ENCODE measurements around the gene CDK10.
A peak's percentile ranks its signal among the peaks of the same experiment; 100 is the strongest.
"Not testable (repeated sequence)": the region's sequence is repeated elsewhere in the genome, so short reads cannot be mapped to it uniquely, and the experiment has no call there.

The CDK10 gene

GRCh38 chr16:89667633-89668032 is 18.9 kb upstream of the CDK10 start:
- no peak for DNase-seq (ENCODE audit: low spot score)

DNA sequence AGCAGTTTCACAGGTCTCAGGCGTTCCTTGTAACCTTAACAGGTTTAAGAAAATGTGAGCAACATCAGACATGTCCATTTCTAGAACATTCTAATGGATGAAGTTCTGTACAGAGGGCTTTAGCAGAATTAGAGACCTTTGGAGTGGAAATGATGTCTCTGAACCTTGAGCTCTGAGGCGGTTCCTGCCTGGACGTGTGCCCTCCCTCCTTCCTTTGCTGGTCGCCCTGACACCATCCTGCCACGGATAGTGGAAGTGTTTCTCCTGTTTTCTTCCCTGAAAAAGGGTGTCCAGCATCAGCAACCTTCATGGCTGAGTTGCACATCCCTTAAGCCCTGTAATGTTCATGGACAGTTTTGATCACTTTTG is 17.7 kb upstream of the CDK10 start:
- DNase-seq (ENCODE audit: low spot score): no peak

GRCh38 chr16:89669755-89670154 is 16.7 kb upstream of the CDK10 start:
- DNase-seq (ENCODE audit: low spot score): no peak

GRCh38 chr16:89670496-89671431 is 15.7 kb upstream of the CDK10 start:
- DNase-seq (ENCODE audit: low spot score): no peak

- DNase-seq (ENCODE audit: low spot score): not testable (repeated sequence)
Measured at GRCh38 chr16:89671565-89671964, 14.9 kb upstream of the CDK10 start.

- no peak for DNase-seq (ENCODE audit: low spot score)
Measured at GRCh38 chr16:89672177-89672941, 14.1 kb upstream of the CDK10 start.

- DNase-seq (ENCODE audit: low spot score): no peak
Measured at GRCh38 chr16:89678258-89678657, 8.2 kb upstream of the CDK10 start.

DNA sequence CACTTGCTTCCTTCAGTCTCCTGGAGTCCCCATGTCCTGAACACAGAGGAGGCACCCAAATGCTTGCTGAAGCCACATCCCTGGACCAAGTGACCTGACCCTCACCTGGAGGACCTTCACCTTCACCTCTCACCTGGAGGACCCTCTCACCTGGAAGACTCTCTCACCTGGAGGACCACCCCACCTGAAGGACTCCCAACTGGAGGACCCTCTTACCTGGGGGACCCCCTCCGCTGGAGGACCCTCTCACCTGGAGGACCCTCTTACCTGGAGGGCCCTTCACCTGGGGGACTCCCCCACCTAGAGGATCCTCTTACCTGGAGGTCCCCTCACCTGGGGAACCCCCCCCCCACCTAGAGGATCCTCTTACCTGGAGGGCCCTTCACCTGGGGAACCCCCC is 573 bp upstream of the CDK10 start:
- DNase-seq (ENCODE audit: low spot score): no peak

GRCh38 chr16:89687092-89687940 is 827 bp downstream of the CDK10 start:
- DNase-seq (ENCODE audit: low spot score): peak; percentile 30

DNA sequence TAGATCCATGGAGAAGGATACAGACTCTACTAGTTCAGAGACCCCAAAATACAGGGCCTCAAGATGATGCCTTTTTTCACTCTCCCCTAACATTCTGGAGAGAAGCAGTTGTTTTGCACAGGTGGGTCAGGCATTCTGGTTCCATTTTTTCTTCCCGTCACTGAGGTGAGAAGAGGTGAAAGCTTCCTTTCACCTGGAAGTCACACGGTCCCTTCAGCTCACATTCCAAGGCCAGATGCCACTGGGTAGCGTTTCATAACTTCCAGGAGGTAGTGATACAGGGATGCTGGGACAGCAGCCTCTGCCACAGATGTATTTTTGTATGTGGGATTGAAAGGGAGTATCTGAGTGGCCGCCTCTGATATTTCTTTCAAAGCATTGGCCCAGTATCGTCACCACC is 1.9 kb downstream of the CDK10 start:
- DNase-seq (ENCODE audit: low spot score): no peak

GRCh38 chr16:89689142-89689541 is 2.7 kb downstream of the CDK10 start:
- DNase-seq (ENCODE audit: low spot score): no peak

DNA sequence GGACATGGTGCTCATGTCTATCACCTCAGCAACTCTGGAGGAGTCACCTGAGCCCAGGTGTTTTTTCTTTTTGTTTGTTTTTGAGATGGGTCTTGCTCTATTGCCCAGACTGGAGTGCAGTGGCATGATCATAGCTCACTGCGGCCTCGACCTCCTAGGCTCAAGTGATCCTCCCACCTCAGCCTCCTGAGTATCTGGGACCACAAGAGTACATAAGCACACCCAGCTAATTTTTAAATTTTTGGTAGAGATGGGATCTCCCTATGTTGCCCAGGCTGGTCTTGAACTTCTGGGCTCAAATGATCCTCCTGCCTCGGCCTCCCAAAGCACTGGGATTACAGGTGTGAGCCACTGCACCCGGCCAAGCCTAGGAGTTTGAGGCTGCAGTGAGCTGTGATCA is 3.1 kb downstream of the CDK10 start:
- DNase-seq (ENCODE audit: low spot score): not testable (repeated sequence)

DNA sequence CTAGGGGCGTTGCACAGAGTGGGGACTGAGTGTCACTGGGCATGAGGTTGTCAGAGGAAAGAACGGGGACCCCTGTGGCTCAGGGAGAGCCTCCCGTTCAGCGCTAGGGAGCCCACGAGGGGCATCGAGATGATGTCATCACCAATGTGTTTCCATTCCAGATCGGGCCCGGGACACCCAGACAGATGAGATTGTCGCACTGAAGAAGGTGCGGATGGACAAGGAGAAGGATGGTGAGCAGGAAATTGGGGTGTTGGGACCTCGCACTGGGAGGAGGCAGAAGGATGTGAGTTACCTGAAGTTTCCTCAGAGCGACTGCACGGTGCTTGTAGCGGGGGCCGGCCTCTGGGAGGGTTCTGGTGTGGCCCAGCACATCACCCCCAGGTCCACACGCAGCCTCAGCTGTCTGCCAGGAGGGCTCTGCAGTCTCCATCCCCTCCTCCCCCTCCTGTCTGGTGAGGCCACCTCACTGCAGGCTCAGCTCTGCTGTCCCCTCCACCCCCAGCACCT is 4.0 kb downstream of the CDK10 start:
- no peak for DNase-seq (ENCODE audit: low spot score)

DNA sequence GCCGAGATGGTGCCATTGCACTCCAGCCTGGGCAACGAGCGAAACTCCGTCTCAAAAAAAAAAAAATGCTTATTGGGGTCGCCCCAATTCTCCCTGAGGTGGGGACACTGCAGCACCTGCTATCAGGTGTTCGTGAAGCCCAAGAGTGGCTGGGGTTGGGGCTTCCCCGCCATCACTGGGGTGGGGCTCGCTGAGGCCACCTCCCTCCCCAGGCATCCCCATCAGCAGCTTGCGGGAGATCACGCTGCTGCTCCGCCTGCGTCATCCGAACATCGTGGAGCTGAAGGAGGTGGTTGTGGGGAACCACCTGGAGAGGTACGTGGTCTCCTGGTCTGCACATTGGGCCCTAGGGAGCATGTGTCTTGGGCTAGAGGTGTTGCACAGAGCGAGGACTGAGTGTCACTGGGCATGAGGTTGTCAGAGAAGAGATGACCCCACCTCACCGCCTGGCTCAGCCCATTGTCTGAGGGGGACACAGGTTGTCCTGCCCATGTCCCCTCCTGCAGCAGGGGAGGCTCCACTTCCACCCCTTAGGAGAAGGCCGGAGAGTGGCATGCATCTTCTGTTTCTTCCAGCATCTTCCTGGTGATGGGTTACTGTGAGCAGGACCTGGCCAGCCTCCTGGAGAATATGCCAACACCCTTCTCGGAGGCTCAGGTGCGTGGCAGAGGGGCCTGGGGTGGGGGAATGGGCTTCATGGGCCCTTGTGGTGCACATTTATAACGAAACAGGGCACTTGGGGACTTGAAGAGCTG is 4.9 kb downstream of the CDK10 start:
- no peak for DNase-seq (ENCODE audit: low spot score)

GRCh38 chr16:89691986-89692569 is 5.6 kb downstream of the CDK10 start:
- DNase-seq (ENCODE audit: low spot score): no peak

GRCh38 chr16:89693289-89693731 is 6.8 kb downstream of the CDK10 start:
- DNase-seq (ENCODE audit: low spot score): no peak

DNA sequence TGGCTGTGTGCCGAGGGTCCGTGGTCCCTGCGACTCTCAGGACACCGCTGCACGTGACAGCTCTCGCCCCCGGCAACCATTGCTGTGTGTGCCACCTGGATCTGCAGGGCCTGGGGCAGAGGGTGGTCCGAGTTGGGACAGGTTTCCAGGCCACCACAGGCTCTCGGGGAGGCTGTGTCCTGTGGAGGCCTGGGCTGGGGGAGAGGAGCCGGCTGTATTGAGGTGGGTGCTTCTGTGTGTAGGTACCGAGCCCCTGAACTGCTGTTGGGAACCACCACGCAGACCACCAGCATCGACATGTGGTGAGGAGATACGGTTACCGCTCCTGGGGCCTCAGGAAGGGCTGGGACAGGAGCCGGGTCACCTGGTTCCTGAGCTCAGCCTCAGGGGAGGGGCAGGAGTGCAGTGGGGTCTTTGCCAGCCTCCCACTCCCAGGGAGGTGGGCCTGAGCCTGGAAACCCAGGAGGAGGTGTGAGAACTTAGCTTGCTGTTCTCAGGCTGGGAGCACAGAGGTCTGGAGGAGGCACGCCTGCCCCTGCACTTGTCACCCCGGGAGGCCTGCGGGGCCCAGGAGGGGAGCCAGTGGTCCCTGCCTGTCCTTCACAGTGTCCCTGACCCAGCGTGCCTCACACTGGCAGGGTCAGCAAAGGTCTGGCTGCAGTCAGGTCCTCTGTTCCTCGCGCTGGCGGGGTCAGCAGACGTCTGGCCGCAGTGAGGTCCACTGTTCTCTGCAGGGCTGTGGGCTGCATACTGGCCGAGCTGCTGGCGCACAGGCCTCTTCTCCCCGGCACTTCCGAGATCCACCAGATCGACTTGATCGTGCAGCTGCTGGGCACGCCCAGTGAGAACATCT is 7.7 kb downstream of the CDK10 start:
- DNase-seq (ENCODE audit: low spot score): no peak

DNA sequence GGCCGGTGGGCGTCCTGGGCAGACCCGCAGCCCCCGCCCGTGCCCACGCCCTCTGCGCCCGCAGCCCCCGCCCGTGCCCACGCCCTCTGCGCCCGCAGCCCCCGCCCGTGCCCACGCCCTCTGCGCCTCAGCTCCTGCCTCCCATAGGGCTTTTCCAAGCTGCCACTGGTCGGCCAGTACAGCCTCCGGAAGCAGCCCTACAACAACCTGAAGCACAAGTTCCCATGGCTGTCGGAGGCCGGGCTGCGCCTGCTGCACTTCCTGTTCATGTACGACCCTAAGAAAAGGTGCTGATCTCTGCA is 8.2 kb downstream of the CDK10 start:
- not testable (repeated sequence) for DNase-seq (ENCODE audit: low spot score)

GRCh38 chr16:89695086-89695874 is 8.8 kb downstream of the CDK10 start:
- DNase-seq (ENCODE audit: low spot score): no peak

Measured in kidney capillary endothelial cell (primary cell).